Measurements from ENCODE around the gene DCBLD1. TPM values are rescaled to one million over a fixed set of nuclear protein-coding genes. Genes with fewer than 3 reads are reported as not detected.

DCBLD1 gene
- total and polyA plus RNA-seq, 2 donors (not counting 1 experiment from before 2014, with no cell fraction given) = 35.2 to 44.4 TPM

DNA sequence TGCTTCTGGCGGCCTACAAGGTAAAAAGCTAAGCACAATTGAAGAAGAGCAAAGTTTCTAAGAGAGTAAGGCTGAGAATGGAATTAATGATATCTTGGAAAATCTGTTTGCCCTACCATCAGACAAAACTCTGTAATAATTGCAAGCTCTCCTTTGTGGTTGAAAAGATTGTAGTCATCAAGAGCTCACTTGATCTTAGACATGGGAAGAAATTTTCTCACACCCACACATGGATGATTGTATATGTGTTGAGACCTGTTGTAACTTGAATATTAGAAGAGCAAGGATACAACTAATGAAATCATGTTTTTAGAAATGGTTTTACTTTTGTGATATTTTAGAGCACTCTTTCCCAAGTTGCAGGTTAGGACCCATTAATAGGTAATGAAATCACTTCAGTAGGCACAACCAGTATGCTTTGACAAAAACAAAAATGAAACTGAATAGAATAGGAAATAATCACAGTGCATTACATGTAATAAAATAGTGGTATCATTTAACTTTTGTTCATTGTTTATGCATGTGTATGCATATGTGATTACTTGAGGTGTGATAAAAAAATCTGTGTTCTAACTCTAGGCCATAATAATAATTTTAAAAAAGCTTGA is 14.0 kb downstream of the DCBLD1 start:
- no peak overlapping the region for H2AFZ ChIP-seq (ENCODE audit: low read length)
- peak overlapping the region; percentile 78 for H3K4me2 ChIP-seq (ENCODE audit: extremely low read depth, insufficient read depth, low read length)
- peak overlapping the region; percentile 70 for H3K27ac ChIP-seq (ENCODE audit: insufficient read depth, low read length)
- no peaks in the 10 kb centered on the region for H3K27me3 ChIP-seq (ENCODE audit: control insufficient read depth, insufficient read depth, low read length)
- TF ChIP-seq, protein P1, sequence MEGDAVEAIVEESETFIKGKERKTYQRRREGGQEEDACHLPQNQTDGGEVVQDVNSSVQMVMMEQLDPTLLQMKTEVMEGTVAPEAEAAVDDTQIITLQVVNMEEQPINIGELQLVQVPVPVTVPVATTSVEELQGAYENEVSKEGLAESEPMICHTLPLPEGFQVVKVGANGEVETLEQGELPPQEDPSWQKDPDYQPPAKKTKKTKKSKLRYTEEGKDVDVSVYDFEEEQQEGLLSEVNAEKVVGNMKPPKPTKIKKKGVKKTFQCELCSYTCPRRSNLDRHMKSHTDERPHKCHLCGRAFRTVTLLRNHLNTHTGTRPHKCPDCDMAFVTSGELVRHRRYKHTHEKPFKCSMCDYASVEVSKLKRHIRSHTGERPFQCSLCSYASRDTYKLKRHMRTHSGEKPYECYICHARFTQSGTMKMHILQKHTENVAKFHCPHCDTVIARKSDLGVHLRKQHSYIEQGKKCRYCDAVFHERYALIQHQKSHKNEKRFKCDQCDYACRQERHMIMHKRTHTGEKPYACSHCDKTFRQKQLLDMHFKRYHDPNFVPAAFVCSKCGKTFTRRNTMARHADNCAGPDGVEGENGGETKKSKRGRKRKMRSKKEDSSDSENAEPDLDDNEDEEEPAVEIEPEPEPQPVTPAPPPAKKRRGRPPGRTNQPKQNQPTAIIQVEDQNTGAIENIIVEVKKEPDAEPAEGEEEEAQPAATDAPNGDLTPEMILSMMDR (conservative IDR thresholded peaks at IDR 0.05 in 1 of 2, IDR thresholded peaks at IDR 0.05 in 1 of 2; ENCODE audit: low read depth in 1 of 2, low read length in 2 of 2) = no peak
- no peak for TF ChIP-seq EZH2 (IDR thresholded peaks at IDR 0.05; ENCODE audit: low read length, missing control alignments)
- H3K4me1 ChIP-seq (ENCODE audit: control insufficient read depth, extremely low read depth, insufficient read depth, low read length) = peaks cover 27% of the 10 kb centered on the region
- H4K20me1 ChIP-seq (ENCODE audit: control insufficient read depth, extremely low read depth, insufficient read depth, low read length) = no peaks in the 10 kb centered on the region
- peaks cover 77% of the 10 kb centered on the region for H3K79me2 ChIP-seq (ENCODE audit: control insufficient read depth, insufficient read depth, low read length)
- peak overlapping the region in 1 of 4 experiments; percentile 27 for H3K4me3 ChIP-seq (replicated peaks in 1 of 4; ENCODE audit: control extremely low read depth in 1 of 4, insufficient read depth in 1 of 4, low read depth in 3 of 4, low read length in 4 of 4)
- H3K9ac ChIP-seq (ENCODE audit: insufficient read depth, low read length) = no peak overlapping the region
- DNase-seq (ENCODE audit: low read depth in 2 of 2) = peak; percentile 62 to 94
- H3K36me3 ChIP-seq (ENCODE audit: control insufficient read depth, insufficient read depth, low read length) = no peaks in the 10 kb centered on the region
- H3K9me3 ChIP-seq (ENCODE audit: control insufficient read depth, insufficient read depth, low read depth, low read length) = no peaks in the 10 kb centered on the region

DNA sequence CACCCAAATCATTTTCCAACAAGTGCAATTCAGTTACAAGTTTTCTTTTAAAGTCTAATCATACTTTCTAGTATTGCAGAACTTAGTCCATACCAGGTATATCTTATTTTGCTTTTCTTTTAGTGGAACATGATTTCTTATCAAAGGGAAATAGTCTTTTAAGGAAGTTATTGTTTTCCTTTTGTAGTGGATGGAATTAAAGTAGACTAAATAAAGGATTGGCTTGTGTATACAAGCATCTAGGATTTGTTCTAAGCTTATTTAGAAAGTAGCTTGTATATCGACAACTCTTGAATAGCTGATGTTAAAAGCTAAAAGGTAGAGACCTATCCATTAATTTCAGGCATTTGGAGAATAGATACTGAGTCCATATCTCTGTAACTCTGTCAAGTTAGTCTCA is 14.8 kb downstream of the DCBLD1 start:
- Histone ChIP-seq H3K9ac (ENCODE audit: insufficient read depth, low read length) (no peak overlapping the region), H3K4me1 (ENCODE audit: control insufficient read depth, extremely low read depth, insufficient read depth, low read length) (peaks cover 27% of the 10 kb centered on the region), H3K27me3 (ENCODE audit: control insufficient read depth, insufficient read depth, low read length) (no peaks in the 10 kb centered on the region), H3K4me3 (replicated peaks in 1 of 4; ENCODE audit: control extremely low read depth in 1 of 4, insufficient read depth in 1 of 4, low read depth in 3 of 4, low read length in 4 of 4) (peak overlapping the region in 1 of 4 experiments; percentile 21), H3K9me3 (ENCODE audit: control insufficient read depth, insufficient read depth, low read depth, low read length) (no peaks in the 10 kb centered on the region), H2AFZ (ENCODE audit: low read length) (no peak overlapping the region), H4K20me1 (ENCODE audit: control insufficient read depth, extremely low read depth, insufficient read depth, low read length) (no peaks in the 10 kb centered on the region), H3K36me3 (ENCODE audit: control insufficient read depth, insufficient read depth, low read length) (no peaks in the 10 kb centered on the region), H3K4me2 (ENCODE audit: extremely low read depth, insufficient read depth, low read length) (peak overlapping the region; percentile 44), H3K79me2 (ENCODE audit: control insufficient read depth, insufficient read depth, low read length) (peaks cover 78% of the 10 kb centered on the region), H3K27ac (ENCODE audit: insufficient read depth, low read length) (peak overlapping the region; percentile 70)
- no peak for DNase-seq (ENCODE audit: low read depth in 2 of 2)
- TF ChIP-seq, protein P1 (conservative IDR thresholded peaks at IDR 0.05 in 1 of 2, IDR thresholded peaks at IDR 0.05 in 1 of 2; ENCODE audit: low read depth in 1 of 2, low read length in 2 of 2) = no peak
- no peak for TF ChIP-seq EZH2 (IDR thresholded peaks at IDR 0.05; ENCODE audit: low read length, missing control alignments)

DNA sequence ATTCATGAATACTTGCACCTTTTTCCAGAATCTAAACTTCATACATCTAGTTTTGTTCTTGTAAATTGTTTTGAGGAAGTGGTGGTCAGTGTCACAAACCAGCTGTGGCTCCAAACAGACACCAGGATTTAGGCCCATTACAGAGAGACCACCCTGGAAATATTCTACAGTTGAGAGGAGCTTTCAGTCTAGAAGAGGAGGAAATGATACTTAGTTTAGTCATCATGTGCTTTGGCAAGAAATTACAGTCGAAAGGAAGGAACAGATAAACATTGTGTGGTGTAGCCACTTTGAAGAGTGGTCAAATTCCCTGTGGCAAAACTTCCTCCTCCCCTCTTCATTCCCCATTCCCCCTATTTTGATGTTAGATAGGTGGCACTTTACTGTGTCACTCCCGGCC is 15.7 kb downstream of the DCBLD1 start:
- Histone ChIP-seq H3K27ac (ENCODE audit: insufficient read depth, low read length) (peak overlapping the region; percentile 70), H3K4me3 (replicated peaks in 1 of 4; ENCODE audit: control extremely low read depth in 1 of 4, insufficient read depth in 1 of 4, low read depth in 3 of 4, low read length in 4 of 4) (peak overlapping the region in 1 of 4 experiments; percentile 6), H3K4me2 (ENCODE audit: extremely low read depth, insufficient read depth, low read length) (peak overlapping the region; percentile 44), H3K9ac (ENCODE audit: insufficient read depth, low read length) (no peak overlapping the region), H3K36me3 (ENCODE audit: control insufficient read depth, insufficient read depth, low read length) (no peaks in the 10 kb centered on the region), H3K79me2 (ENCODE audit: control insufficient read depth, insufficient read depth, low read length) (peaks cover 70% of the 10 kb centered on the region), H3K9me3 (ENCODE audit: control insufficient read depth, insufficient read depth, low read depth, low read length) (no peaks in the 10 kb centered on the region), H2AFZ (ENCODE audit: low read length) (no peak overlapping the region), H3K27me3 (ENCODE audit: control insufficient read depth, insufficient read depth, low read length) (no peaks in the 10 kb centered on the region), H4K20me1 (ENCODE audit: control insufficient read depth, extremely low read depth, insufficient read depth, low read length) (no peaks in the 10 kb centered on the region), H3K4me1 (ENCODE audit: control insufficient read depth, extremely low read depth, insufficient read depth, low read length) (peaks cover 27% of the 10 kb centered on the region)
- TF ChIP-seq, protein P1 (conservative IDR thresholded peaks at IDR 0.05 in 1 of 2, IDR thresholded peaks at IDR 0.05 in 1 of 2; ENCODE audit: low read depth in 1 of 2, low read length in 2 of 2) = no peak
- TF ChIP-seq EZH2 (IDR thresholded peaks at IDR 0.05; ENCODE audit: low read length, missing control alignments) = no peak
- DNase-seq (ENCODE audit: low read depth in 2 of 2) = peak; percentile 79 to 89
